ENCODE results near the gene HSD11B1. TPM values are rescaled to one million over a fixed set of nuclear protein-coding genes. Genes with fewer than 3 reads are reported as not detected.
A peak's percentile ranks its signal among the peaks of the same experiment; 100 is the strongest.

The HSD11B1 gene
- total RNA-seq: 10 to 100 TPM in 5 of 9 donors, 1 to 10 TPM in 3, under 1 TPM in 1; 0.17 to 29.6 (median 11.7) TPM
- 1 to 10 TPM; 4.1 to 8.2 (median 4.7) TPM for polyA plus RNA-seq
- long read RNA-seq, donor 1: 0 reads
- long read RNA-seq, donor 2: 0 reads
- long read RNA-seq, donor 3: 0 reads
- long read RNA-seq, donor 4, transcript HSD11B1-202 (6 exons, 1,405 nt): major isoform, 6 of 8 reads
- long read RNA-seq, donor 4, partial matches to known transcripts: 0 of 8 reads
- long read RNA-seq, donor 4, other reads (novel, unspliced or antisense): 2 of 8 reads
- long read RNA-seq, donor 5, partial matches to known transcripts: 0 of 2 reads
- long read RNA-seq, donor 5, other reads (novel, unspliced or antisense): 2 of 2 reads
- long read RNA-seq, donor 6, partial matches to known transcripts: 0 of 2 reads
- long read RNA-seq, donor 6, other reads (novel, unspliced or antisense): 0 of 2 reads
- long read RNA-seq, donor 7: 0 reads
- long read RNA-seq, donor 8: 0 reads
- long read RNA-seq, donor 9: 0 reads
- long read RNA-seq, donor 10: 0 reads

- intact Hi-C loops (cut with DNase I): no loop called here
- Histone ChIP-seq H3K9me3 (replicated peaks in 1 of 3) (no peaks in the 10 kb centered on the region), H3K4me3 (no peak within 1 kb of the TSS), H3K4me1 (replicated peaks in 1 of 2) (no peaks in the 10 kb centered on the region), H3K36me3 (replicated peaks in 1 of 2) (no peaks in the 10 kb centered on the region), H3K27me3 (no peaks in the 10 kb centered on the region), H3K27ac (peak within 1 kb of the TSS in 1 of 5 donors; percentile 37)
- TF ChIP-seq CTCF (IDR thresholded peaks at IDR 0.05): no peak
- TF ChIP-seq POLR2A (IDR thresholded peaks at IDR 0.05): no peak
- WGBS, 4 donors: 62 to 74% (median 68%) methylated on average over 4 to 6 of the region's 6 CpGs
- DNase-seq: peak in 6 of 7 donors; percentile 41 to 73 (median 60)
Observed at GRCh38 chr1:209704584-209704983, at the start of gene HSD11B1. TSS of gene HSD11B1 (plus strand) at chr1:209704846. CDS start at chr1:209704943, 97 bp downstream.

DNA sequence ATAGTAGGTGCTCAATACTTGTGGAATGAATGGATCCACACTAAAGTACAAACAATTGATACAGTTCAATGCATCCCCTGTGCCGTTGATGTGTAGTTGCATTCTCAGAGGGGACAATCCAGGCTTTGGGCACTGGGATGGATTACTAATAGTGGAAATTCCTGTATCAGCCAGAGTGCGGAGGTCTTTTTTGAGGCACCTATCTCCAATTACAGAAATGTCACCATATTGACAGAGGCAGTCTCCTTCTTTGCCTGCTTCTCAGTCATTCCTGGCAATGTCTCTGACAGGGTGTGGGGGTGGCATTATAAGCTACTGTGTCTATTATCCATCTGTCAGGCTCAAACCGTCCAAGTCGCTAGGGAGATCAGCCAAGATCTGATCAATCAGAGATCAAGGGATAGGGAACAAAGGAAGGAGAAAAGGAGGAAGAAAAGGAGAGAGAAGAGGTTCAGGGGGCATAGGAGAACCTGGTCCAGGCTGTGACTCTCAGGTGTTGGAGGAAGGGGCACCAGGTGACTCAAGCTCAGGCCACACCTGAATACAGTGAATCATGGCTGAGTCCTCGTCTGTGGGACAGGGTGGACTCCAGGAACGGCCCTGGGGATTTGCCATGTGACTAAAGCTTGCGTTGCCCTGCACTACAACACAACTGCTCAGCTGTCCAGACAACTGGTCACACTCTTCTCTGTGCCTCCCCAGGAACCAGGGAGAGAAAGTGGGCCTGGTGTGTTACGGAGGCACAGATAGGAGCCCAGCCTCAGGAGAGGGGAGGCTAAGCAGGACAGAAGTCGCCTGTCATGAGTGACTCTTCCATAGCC, 49.0 kb upstream of the HSD11B1 start:
- intact Hi-C loops (cut with DNase I): no loop called here
- 71 to 86% (median 78%) methylated on average over 9 of the region's 9 CpGs for WGBS, 4 donors
- Histone ChIP-seq H3K4me3 (no peak overlapping the region), H3K36me3 (replicated peaks in 1 of 2) (no peaks in the 10 kb centered on the region), H3K9me3 (replicated peaks in 1 of 3) (no peaks in the 10 kb centered on the region), H3K27me3 (no peaks in the 10 kb centered on the region), H3K4me1 (replicated peaks in 1 of 2) (peaks cover 20 to 23% of the 10 kb centered on the region in 2 donors), H3K27ac (no peak overlapping the region)
- TF ChIP-seq CTCF (IDR thresholded peaks at IDR 0.05) (no peak), POLR2A (IDR thresholded peaks at IDR 0.05) (no peak)
- DNase-seq: peak in 2 of 7 donors; percentile 27 to 50

DNA sequence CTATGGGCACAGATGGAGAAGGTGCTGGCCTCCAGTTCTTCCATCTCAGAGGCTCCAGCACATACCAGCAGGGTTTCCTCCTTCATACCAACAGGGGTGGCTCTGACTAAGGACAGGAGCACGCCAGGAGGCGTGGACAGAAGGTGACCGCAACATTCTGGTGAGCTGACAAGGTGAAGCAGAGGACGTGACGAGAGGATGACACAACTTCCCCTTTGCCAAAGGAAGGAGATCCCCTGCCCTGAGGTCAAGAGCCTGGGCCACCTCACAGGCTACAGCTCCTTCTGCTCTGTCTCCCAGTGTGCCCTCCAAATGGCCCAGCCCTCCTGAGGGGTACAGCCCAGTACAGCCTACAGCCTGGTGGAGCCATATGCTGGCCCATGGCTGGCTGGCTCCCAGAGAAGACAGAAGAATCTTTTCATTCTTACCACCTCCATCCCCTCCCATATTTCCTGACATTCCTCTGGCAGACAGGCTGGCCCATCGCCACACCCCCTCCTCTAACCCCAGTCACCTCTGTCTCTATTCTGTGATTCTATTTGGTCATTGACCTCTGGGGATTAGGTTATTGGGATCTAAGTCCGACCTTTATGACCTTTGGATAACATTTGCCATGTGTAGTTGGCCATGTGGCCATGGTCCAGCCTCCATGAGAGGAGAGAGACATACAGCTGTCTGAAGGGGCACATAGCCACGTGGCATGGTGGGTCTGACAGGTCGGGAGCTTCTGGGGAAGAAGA, 47.3 kb upstream of the HSD11B1 start:
- Histone ChIP-seq H3K36me3 (replicated peaks in 1 of 2) (no peaks in the 10 kb centered on the region), H3K9me3 (replicated peaks in 1 of 3) (no peaks in the 10 kb centered on the region), H3K4me3 (no peak overlapping the region), H3K4me1 (replicated peaks in 1 of 2) (peaks cover 10 to 21% of the 10 kb centered on the region in 2 donors), H3K27ac (no peak overlapping the region), H3K27me3 (no peaks in the 10 kb centered on the region)
- WGBS, 4 donors: 69 to 87% (median 84%) methylated on average over 9 of the region's 9 CpGs
- intact Hi-C loops (cut with DNase I): no loop called here
- no peak for TF ChIP-seq POLR2A (IDR thresholded peaks at IDR 0.05)
- TF ChIP-seq CTCF (IDR thresholded peaks at IDR 0.05): no peak
- DNase-seq: peak in 1 of 7 donors; percentile 48
